GM12865 (cell line): ENCODE data around the gene ZFY.

Source experiments
- DNase-seq: peaks from one replicate; pipeline ENCODE4 v3.0.0; 2010; ENCODE audit warnings: low read depth
- H3K4me3 ChIP-seq: 2 replicates; pipeline ENCODE4 v1.5.1; 2011; ENCODE audit warnings: mild to moderate bottlenecking, low read depth, low read length, control low read depth
- TF ChIP-seq, protein P1 (sequence below): IDR thresholded peaks from 2 replicates; pipeline ENCODE4 v1.5.1; 2011; ENCODE audit warnings: low read length, control low read depth, low read depth, inconsistent platforms; ENCODE audit not compliant: insufficient read depth; ENCODE audit errors: missing control alignments

The ZFY gene

DNA sequence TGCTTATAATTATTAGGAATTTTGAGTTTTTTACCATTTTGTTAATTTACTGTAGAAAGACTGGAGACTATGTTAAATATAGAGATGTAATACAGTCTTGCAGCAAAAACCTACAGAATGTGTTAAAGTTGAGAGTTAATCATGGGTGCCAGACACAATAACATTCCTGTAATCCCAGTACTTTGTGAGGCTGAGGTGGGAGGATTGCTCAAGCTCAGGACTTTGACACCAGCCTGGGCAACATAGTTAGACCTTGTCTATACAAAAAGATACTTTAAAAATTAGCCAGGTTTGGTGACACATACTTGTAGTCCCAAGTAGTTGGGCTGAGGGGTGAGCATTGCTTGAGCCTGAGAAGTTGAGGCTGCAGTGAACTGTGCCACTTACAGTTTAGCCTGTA, 17.7 kb downstream of the ZFY start:
- TF ChIP-seq, protein P1, sequence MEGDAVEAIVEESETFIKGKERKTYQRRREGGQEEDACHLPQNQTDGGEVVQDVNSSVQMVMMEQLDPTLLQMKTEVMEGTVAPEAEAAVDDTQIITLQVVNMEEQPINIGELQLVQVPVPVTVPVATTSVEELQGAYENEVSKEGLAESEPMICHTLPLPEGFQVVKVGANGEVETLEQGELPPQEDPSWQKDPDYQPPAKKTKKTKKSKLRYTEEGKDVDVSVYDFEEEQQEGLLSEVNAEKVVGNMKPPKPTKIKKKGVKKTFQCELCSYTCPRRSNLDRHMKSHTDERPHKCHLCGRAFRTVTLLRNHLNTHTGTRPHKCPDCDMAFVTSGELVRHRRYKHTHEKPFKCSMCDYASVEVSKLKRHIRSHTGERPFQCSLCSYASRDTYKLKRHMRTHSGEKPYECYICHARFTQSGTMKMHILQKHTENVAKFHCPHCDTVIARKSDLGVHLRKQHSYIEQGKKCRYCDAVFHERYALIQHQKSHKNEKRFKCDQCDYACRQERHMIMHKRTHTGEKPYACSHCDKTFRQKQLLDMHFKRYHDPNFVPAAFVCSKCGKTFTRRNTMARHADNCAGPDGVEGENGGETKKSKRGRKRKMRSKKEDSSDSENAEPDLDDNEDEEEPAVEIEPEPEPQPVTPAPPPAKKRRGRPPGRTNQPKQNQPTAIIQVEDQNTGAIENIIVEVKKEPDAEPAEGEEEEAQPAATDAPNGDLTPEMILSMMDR: no peak
- DNase-seq: no peak
- no peak overlapping the region for H3K4me3 ChIP-seq

DNA sequence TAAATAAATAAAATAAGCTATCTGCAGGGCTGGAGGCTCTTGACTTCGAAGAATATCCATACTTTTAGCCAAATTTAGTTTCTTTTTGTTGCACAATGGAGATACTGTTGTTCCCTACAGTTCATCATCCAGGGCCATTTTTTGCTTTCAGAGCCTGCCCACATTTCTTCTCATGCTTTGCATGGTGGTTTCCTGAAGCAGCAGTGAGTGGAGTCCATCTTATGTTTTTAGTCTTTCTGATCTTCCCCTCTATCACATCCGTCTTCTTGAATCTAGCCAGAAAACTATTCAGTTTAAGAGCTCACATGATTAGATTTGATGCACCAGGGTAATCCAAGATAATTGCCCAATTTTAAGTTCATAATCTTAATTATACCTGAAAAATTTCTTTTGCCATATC, 19.6 kb downstream of the ZFY start:
- no peak overlapping the region for H3K4me3 ChIP-seq
- TF ChIP-seq, protein P1: no peak
- no peak for DNase-seq

DNA sequence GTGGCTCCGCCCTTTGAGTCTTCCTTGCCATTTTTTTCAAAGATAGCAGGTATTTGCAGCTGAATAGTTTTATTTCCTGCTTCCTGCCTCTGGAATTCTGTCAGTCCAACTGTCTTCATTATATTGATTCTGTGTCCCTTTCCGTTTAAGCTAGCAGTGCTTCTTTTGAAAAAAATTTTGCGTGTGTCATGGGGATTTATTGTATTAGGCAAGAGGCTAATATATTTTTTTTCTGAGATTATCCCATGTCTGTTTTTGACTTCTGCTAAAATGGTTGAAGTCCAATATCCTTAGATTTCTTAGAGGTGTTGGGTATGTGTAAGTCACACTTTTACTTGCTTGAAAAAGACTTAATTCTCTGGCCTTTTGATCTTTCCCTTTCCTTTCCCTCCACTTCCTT, 20.4 kb downstream of the ZFY start:
- no peak overlapping the region for H3K4me3 ChIP-seq
- TF ChIP-seq, protein P1: no peak
- DNase-seq: no peak

DNA sequence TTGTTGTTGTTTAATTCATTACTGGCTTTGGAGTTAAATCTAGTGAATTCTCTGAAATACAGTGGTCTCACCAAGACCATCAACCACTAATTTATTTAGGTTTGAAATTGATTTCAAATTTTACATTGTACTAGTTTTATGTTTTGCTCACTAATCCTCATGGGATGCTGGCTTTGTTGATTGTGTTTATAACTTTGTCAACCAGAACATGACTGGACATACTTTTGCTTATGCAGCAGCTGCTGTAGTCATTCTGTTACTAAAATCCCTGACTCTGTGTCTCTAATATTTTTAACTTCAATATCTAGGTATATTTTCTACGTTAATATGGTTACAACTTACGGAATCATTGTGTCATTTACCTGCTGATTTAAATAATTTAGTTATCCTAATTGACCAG, 26.9 kb downstream of the ZFY start:
- H3K4me3 ChIP-seq: no peak overlapping the region
- no peak for DNase-seq
- TF ChIP-seq, protein P1: no peak

DNA sequence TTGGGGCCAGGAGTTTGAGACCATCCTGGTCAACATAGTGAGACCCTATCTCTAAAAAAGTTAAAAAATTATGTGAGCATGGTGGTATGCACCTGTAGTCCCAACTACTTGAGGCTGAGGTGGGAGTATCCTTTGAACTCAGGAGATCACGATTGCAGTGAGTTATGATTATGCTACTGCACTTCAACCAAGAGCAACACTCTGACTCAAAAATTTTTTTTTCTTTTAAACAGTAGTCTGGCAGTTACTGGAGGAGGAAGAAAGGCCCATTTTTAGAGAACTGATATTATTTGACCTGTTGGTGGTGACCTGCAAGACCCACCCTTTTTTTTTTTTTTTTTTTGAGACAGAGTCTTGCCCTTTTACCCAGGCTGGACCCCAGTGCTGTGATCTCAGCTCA, 29.6 kb downstream of the ZFY start:
- DNase-seq: no peak
- no peak overlapping the region for H3K4me3 ChIP-seq
- TF ChIP-seq, protein P1: no peak

DNA sequence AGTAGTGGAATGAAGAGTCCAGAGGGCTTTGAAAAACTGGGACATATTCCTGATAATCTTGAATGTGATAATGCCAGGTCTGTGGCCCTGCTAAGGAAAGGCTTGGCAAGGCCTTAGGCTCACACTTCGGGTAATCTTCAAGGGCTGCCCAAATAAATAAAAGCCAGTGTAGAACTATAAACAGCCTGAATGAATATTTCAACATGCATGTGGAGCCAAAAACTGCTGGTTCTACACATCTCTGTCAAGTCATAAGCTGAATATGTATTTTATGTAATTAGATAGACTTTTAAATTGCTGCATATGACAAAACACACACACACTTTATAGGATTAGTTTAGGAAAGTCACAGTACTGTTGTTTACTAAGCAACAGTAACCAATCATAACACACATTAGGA, 30.4 kb downstream of the ZFY start:
- TF ChIP-seq, protein P1: no peak
- no peak for DNase-seq
- no peak overlapping the region for H3K4me3 ChIP-seq

DNA sequence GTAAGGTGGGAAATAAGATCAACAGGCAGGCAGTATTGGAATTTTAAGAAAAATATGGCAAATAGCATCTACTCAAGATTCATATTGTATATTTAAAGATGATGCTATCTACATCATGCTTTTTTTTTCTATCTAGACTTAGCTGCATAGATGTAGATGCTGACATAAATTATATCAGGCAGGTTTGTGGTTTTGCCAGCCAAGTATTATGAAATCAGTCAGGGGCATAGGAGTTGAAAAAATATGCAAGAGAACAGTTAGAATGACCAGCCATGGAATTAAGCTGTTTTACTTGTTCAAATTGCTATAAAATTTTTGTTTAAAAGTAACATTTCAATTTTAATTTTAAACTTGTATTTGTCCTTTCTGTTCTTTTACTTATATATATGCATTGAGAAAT, 34.4 kb downstream of the ZFY start:
- H3K4me3 ChIP-seq: no peak overlapping the region
- no peak for DNase-seq
- TF ChIP-seq, protein P1: no peak
